Stimulated activated CD4-positive, alpha-beta T cell treated with anti-CD3 and anti-CD28 coated beads, Interleukin-2, amount 100 ng/mL, for 24 hours (primary cell): Measurements from ENCODE around the gene PPM1G.
A peak's percentile ranks its signal among the peaks of the same experiment; 100 is the strongest.

ENCODE experiments used
- DNase-seq, 2 donors: peaks; one replicate each; pipeline ENCODE4 v3.0.0-alpha.2; 2020

The PPM1G gene

DNA sequence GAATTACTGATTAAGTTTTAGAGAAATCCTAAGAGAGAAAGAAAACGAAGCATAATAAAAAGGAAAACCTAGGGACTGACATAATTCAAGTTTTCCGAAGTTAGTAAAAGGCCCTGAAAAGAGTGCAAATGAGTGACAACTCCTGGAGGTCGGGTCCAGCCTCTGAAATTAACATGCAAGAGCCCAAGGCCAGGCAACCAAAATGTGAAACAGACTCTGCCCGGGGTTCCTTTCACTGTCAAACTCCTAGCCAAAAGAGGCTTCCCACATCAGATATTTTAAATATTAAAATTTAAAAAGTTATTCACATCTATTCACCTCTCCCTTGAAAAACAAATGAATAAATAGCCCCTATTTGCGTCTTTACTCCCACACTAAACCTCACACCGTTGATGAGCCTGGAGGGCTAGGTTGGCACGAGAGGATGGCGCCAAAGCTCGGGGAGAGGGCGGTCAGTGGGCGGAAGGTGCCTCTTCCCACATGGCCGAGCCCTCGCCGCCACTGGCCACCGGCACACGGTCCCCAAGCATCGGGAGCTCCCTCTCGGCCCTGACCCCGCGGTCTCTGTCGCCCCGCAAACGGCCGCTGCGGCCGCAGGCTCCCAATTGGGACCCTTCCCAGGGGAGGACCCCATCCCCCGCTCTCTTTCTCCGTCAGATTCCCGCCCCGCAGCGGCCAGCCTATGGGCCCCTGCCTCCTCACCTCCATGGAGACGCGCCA is 630 bp downstream of the PPM1G start:
- peak; percentile 37 to 41 for DNase-seq

DNA sequence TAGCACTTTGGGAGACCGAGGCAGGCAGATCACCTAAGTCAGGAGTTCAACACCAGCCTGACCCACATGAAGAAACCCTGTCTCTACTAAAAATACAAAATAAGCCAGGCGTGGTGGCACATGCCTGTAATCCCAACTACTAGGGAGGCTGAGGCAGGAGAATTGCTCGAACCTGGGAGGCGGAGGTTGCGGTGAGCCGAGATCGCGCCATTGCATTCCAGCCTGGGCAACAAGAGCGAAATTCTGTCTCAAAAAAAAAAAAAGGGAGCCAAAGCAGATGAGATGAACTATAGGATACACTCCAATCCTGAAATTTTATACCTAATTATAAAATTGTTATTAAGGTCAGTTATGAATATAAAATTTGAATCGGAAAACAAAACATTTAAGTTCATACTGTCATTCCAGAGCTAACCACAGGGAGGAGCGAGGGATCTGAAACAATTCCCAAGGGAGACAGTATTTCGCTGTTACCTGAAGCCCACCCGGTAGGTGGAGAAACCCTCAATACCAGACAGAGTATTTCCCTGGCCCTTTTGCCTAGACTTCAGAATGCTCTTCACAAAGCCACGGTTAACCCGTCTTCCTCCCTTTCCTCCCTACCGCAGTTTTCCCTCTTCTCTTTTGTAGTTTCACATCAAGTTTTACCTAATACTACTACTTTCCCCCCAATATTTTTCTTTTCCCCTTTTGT is 1.4 kb downstream of the PPM1G start:
- no peak for DNase-seq

DNA sequence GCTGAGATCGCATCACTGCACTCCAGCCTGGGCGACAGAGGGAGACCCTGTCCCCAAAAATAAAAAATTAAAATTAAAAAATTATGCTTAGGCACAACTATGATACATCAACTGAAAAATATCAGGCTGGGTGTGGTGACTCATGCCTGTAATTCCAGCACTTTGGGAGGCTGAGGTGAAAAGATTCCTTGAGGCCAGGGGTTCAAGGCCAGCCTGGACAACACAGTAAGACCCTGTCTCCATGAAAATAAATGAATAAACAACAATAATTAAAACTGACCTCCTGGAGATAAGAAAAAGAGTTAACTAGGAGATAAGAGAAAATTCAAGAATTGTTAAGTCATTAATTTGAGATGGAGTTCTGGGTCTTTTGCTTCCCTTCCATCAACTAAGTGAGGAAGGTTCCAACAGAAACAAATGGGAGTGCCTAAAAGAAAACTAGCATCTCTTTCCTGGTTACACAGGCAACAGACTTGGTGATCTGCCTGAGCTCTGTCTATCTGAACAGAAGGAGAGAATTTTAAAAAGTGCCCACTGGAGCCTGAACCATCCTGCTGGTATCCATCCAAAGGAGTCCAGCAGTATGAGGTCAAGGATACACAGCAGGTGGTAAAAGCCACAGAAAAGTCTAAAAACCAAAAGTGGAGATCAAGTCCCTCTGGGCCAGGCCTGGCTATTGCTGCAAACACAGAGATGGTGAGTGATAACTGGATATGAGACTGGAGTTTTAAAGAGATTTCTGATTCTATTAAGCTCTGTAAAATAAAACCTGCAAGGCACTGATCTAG is 8.8 kb downstream of the PPM1G start:
- no peak for DNase-seq

DNA sequence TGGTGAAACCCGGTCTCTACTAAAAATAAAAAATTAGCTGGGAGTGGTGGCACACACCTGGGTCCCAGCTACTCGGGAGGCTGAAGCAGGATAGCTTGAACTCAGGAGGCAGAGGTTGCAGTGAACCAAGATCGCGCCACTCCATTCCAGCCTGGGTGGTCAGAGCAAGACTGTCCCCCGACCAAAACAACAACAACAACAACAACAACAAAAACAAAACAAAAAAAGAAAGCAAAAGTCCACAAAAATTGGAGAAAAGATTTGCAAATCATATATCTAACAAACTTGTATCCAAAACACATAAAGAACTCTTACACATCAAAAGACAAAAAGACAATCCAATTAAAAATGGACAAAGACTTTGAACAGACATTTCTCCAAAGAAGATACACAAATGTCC is 10.4 kb downstream of the PPM1G start:
- DNase-seq, result no peak

DNA sequence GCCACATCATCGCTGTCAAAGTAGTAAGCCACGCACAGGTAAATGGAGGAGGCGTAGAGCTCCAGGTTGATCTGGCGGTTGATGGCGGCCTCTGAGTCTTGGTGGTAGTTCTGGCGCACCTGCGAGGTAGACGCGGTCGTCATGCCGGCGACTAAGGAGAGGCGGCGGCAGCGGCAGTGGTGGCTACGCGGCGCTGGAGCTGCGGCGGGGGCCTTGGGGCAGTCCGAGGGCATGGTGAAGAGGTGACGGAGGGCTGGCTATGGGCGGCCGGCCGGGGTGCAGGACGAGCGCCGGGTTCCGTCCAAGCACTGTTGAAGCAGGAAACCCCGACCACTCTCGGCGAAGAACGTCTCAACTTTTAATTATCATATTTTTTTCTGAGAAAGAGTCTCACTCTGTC is 16.2 kb downstream of the PPM1G start:
- DNase-seq, result no peak

DNA sequence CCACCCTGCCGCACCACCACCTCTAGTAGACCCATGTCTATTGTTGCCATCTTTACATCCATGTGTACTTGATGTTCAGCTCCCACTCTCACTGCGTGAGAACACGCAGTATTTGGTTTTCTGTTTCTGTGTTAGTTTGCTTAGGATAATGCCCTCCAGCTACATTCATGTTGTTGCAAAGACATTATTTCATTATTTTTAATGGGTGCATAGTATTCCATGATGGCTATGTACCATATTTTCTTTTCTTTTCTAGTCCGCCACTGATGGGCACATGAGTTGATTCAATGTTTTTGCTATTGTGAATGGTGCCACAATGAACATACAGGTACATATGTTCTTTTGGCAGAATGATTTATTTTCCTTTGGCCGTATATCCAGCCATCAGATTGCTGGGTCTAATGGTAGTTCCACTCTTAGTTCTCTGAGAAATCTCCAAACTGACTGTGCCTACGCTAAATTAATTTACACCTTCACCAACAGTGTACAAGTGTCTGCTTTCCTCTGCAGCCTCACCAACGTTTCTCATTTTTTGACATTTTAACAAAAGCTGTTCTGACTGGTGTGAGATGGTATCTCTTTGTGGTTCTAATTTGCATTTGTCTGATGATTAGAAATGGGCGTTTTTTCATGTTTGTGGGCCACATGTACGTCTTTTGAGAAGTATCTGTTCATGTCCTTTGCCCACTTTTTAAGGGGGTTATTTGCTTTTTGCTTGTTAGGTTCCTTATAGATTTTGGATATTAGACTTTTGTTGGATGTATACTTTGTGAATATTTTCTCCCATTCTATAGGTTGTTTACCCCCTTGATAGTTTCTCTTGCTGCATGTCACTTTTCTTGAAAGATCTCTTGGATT is 18.3 kb downstream of the PPM1G start:
- DNase-seq, result no peak

DNA sequence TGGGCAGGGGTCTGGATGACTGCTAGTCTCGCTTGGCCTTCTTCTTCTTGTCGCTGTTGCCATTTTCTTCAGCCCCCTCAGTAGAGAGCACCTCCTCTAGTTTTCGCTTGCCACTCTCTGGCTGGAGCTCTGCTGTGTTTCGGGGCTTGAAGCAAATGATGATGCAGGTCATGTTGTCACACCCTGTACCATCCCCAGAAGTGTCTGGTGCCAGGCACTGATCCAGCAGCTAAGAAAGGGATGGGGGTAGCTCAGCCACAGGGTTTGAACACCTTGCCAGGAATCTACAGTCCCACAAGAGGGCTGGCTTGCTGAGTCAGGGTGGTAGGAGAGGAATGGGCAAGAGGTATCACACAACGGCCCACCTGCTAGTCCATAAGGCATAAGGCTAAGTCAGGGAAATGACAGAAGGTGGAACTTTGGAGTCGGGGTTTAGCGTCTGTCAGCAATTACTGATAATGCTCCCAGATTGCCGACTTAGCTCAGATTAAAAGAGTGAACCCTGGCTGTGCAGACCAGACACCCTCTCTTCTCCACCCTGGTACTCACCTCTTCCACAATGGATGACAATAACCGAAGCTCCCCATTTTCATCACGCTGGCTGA is 27.7 kb downstream of the PPM1G start:
- no peak for DNase-seq

DNA sequence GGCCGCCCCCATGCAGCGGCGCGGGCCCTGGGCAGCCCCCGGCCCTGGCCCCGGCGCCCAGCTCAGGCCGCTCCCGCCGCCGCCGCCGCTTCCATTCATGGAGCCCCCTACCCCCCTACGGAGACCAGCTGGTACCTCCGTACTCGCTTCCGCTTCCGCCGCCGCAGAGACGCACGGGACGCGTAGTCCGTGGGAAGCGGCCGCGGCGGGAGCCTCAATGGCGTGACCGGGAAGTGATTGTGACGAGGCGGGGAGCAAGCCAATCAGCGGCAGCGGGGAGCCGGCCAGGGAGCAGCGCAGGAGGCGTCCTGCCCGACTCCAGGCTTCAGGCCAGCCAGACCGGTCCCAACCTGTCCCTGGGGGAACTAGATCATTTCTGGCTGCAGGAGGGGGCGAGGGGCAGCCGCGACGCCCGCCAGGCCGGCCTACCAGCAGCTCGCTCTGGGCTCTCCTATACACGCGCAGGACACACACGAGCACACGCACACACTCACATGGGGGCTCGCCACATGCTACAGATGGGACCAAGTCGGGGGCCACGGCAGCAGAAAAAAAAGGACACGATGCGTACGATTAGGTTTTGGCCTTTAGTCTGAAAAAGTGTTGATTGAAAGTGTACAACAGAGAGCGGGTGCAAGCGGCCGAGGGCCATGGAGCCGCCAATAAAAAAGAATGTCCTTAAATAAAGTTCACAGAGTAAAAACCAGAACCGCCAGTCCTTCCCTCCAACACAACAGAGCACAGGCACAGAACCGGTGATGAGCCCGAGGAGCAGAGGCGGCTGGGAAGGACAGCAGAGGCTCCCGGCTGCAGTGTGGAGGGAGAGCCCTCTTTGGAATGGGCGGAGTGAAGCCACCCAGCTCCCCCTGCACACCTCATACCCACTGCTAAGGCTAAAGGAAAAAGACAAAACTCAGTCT is 28.5 kb downstream of the PPM1G start, which contains the start of gene ZNF513:
ZNF513 (minus strand) TSS at position 109 of the 920 bp plus-strand sequence. CDS start 208 bp downstream, outside the sequence.
- DNase-seq, result peak; percentile 88 to 90

DNA sequence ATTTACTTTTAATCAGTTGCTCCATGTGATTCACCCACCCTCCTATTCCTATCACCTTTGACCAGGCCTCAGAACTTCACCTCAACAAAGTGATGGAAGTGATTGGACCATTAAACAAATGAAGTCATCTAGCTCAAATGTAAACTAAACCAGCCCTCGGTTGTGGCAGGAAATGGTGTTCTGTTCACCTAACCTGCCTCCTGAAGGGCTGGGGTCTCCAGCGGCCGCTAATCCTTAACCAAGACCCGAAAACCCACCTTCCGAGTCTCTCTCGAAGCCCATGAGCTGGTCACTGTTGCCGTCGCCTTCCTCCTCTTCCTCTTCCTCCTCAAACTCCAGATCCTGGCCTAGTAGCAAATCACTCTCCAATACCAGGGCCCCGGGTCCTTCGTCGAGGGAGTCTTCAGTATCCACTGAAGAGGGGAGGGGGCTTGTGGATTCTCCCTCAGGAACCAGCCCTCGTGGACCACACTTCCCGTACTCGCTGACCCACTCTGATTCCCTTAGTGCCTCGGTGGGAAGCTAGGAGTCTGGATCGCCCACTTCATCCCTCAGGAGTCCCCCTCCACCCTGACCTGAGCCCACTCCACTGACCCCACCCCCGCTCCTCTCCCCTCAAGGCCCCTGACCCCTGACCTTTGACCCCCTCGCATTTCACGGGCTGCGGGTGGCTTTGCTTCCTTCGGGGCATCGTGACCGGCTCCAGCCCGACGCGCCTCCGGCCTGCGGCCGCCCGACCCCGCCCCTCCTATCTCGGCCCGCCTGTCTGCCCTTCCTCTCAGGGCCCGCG is 29.4 kb downstream of the PPM1G start:
- peak; percentile 55 to 61 for DNase-seq

DNA sequence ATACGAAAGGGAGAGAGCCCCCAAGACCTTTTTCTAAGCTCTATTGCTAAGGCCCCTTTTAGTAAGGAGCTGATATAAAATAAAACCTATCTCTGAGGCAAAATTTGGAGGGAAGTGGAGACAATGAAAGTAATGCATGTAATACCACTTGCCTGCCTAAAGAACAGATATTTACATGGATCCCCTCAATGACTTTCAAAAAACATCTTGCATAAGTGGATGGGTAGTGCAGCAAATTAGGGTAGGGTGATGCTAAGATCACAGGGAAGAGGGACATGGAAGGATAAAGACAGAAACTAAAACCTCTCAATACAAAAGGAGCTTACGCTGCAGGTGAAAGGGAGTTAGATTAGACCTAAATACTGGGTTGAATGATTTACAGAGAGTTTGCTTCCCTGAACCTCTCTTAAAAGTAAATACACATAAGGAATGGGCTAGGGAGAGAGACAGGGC is 30.0 kb downstream of the PPM1G start:
- no peak for DNase-seq

DNA sequence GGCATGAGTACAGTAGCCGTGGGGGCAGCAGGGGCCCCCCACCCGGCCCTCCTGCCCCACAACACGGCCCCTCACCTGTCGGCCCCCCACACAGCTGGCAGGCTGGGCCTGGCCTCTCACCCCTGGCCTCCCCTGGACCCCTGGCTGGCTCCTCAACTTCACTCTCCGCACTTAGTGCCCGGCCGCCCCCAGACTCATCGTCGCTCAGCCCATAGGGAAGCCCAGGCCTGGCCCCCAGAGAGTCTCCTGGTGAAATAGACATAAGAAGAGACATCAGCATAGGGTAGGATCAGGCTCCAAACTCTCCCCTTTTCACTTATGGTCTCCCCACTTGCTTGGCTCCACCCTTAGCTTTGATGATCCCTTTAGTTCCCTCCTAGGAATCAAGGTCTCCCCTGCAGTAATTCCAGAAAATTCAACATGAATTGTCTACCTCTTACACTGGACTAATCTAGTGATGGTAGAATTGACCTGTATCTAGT is 30.5 kb downstream of the PPM1G start:
- DNase-seq, result no peak

DNA sequence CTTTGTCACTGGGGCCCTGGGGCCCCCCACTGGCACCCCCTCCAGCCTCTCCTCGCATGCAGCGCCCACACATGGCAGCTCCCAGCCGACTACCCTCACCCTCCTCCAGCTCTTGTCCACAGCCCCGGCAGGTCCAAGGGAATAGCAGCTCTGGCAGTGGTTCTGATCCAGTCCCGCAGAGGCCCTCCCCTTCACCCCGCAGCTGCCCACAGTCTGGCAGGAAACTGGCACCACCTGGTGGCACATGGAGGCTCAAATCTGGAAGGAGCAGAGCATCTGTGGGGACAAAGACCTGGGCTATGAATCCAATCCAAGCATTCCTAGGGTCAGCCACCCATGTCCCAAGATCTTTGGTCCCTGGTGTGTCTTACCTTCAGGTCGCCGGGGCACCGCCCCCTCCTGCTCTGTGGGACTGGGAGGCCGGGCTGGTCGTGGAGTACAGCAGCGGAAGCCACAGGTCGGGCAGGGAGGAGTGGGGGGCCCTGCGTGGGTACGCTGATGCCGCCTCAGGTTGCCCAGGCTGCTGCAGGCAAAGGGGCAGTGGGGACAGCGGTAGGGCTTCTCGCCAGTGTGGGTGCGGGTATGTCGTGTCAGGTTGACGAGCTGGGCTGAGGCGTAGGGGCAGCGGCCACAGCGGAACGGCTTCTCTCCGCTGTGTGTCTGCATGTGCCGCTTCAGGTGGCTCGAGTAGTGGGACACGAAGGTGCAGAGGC is 31.1 kb downstream of the PPM1G start:
- DNase-seq, result no peak

DNA sequence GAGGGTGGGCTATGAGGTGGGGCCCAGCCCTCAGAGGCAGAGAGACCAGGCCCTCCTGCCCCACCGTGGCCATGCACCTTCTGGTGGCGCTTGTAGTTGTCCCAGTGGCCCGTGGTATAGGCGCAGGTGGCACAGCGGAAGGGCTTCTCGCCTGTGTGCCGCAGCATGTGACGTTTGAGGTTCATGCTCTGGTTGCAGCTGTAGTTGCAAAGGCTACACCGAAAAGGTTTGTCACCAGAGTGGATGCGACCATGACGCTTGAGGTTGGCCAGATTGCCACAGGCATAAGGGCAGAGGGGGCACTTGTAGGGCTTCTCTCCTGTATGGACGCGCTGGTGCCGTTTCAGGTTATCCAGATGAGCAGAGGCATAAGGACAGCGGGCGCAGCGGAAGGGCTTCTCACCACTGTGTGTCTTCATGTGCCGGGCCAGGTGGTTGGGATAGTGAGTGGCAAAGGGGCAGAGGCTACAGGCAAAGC is 31.7 kb downstream of the PPM1G start:
- DNase-seq, result no peak

DNA sequence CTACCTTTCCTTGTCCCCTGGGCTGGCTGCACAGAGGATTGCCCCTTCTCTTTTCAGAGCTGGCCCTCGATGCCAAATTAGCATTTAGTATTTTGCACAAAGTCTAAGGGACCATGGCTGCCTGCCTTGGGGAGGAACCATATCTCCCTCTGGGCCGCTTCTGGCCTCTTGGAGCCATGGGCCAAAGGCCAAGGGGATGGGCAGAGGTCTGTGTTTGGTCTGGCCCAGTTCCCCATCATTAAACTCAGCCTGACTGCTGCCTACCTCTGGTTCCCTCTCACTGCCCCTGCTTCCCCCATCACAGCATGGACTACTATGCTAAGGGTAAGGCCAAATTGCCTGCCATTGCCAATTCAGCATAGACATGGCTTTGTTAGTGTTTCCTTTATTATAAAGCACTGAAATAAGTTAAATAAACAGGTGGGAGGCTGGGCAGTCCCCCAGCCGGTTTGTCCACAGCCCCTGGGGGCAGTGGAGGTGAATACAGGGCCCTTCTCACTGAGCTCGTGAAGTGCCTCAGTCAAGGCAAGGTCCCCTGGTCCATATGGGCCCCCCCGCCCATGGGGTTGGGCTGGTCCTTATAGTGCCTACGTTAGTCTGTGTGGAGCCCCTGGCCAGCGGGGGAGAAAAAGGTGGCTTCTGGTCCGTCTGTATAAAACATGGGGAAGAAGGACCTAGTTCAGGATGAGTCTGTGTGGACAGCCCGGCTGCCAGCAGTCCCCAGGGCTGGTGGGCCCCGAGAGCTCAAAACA is 32.3 kb downstream of the PPM1G start:
- no peak for DNase-seq

DNA sequence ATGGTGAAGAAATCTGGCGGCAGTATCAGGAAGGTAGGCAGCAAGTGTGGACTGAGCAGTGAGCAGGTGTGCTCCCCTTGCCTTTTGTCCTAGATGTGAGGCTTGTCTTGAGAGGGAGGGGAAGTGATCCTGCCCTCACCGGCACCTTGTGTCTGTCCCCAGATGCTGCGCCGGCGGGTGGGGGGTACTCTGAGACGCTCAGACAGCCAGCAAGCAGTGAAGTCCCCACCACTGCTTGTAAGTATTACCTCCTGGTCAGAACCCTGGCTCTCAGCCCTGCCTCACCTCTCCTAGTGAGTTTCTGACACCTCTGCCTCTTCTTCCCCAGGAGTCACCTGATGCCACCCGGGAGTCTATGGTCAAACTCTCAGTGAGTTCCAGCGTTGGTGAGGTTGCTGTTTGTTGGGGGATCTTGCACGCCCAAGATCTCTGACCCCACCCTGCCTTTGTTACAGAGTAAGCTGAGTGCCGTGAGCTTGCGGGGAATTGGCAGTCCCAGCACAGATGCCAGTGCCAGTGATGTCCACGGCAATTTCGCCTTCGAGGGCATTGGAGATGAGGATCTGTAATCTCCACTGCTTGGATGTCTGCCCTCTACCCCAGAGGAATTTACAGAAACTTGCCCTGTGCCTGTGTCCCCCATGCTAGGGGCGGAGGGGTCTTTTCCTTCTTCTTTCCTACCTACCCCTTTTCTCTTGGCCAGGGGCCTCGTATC is 33.1 kb downstream of the PPM1G start:
- DNase-seq, result no peak

DNA sequence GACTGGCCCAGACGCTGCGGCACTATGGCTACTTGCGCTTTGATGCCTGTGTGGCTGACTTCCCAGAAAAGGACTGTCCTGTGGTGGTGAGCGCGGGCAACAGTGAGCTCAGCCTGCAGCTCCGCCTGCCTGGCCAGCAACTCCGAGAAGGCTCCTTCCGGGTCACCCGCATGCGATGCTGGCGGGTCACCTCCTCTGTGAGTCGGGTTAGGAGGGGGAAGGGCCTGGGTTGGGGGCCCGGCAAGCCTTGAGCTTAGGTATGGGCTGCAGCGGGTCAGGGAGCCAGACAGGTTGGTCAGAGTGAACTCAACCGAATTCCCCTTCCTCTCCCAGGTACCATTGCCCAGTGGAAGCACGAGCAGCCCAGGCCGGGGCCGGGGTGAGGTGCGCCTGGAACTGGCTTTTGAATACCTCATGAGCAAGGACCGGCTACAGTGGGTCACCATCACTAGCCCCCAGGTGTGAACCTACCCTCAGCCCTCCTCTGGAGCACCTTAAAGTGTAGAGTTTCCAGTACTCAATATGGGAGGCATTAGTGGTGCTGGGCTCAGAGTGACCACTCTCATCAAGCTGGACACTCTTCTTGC is 33.8 kb downstream of the PPM1G start:
- no peak for DNase-seq

DNA sequence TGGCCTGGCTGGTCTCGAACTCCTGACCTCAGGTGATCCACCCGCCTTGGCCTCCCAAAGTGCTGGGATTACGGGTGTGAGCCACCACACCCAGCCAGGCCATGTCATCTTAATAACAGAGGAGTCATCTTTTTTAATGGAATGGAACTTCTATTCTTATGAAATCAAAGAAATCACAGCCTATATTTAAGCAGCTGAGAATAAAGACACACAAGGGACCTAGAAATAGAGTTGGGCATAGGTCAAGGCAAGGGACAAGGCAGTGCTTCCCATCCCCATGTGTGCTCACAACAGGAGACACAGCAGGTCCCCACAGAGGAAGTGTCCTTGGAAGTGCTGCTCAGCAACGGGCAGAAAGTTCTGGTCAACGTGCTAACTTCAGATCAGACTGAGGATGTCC is 35.8 kb downstream of the PPM1G start:
- DNase-seq, result no peak
